ENCODE data around the gene RUNX3.
A peak's percentile ranks its signal among the peaks of the same experiment; 100 is the strongest.

Gene RUNX3

DNA sequence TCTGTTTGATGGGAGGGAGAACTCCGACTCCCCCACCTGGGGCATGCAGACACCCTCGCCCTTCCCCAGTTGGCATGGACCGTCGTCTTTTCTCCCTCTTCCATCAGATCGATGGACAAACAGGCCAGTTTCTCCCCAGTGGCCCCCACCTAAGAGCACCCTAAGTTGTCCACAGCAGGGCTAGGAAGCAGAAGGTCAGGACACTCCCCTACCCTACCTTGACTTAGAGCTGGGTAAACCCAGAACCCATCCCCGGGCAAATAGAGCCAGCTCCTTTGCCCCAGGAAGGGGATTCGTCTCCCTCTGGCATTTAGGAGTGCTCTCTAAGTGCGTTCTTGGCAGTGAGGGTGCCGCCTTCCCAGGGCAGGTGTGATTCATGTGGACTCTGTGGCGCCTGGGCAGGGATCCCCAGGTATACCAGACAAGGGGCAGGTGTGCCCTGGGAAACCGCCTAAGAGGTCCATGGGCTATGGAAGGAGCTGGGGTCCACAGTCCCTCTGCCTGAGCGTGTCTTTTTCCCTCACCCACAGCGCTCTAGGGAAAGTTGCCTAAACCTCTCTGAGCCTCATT, 2.7 kb upstream of the RUNX3 start:
- FAIRE-seq = peak; percentile 27
- no peak for DNase-seq (ENCODE audit: insufficient read length)

DNA sequence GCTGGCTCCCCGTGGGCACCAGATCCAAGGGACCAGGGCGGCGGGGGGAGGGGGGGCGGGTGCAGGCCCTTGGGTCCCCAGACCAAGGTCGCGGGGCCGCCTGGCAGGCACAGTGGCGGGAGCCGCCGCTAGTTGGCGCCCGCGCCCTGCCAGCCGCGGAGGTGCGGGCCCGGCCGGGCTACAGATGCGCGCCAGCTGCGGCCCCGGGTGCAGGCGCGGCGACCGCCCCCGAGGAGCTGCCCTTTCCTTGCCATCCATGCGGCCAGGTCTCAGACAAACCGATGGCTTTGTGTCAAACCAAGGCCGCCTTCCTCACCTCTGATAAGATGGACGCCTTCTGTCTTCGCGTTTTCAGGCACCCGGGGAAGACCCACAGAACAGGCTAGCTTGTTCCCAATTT, 2.2 kb upstream of the RUNX3 start:
- DNase-seq (ENCODE audit: insufficient read length) (peak; percentile 89), FAIRE-seq (peak; percentile 87)
- TF ChIP-seq POLR2A (IDR thresholded peaks at IDR 0.05; ENCODE audit: low read depth, low read length) (no peak), TAF1 (IDR thresholded peaks at IDR 0.05; ENCODE audit: borderline replicate concordance, low read depth, low read length) (no peak)

More for the DNA sequence above, 2.7 kb upstream of the RUNX3 start:
- TF ChIP-seq TAF1 (IDR thresholded peaks at IDR 0.05; ENCODE audit: borderline replicate concordance, low read depth, low read length) = no peak
- no peak for TF ChIP-seq POLR2AphosphoS5 (IDR thresholded peaks at IDR 0.05; ENCODE audit: low read depth, low read length)
- 0 out of 2 replicates have a peak, but pooled peaks have one; percentile 40 for TF ChIP-seq POLR2A (IDR thresholded peaks at IDR 0.05; ENCODE audit: low read depth, low read length)

DNA sequence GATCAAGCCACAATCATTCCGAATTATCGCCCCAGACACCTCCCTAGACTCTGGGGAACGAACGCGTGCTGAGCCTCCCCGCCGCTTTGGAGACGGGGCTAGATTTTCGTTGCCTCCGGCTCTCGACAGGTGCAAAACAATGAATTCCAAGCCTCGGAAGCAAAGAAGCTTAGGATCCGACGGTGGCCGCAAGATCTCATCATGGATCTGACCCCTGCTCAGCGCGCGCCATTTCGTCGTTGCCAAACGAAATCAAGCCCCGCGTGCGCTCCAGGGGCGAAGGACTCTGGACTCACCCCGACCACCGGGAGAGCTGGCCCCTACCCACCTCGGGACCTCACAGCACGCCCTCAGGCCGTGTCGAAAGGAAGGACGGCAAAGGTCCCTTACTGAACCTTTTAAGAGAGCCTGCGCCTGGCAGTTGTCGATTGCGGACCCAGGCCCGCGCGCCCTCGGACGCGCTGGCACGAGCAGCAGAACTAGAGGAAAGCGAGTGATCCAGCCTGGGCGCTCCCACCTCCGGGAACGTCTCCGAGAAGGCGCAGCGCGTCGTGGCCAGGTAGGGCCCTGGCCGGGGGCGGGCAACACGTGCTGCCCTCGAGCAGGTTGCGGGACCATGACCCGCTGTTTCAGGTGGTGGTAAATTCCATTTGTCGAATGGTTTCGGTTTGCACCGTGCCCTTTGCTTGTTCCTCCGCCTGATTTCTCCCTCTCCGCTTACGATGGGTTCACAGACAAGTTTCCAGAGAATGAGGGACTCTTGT, 1.6 kb upstream of the RUNX3 start:
- no peak; the same call in 1 of the 2 replicates for TF ChIP-seq POLR2AphosphoS5 (IDR thresholded peaks at IDR 0.05; ENCODE audit: low read depth, low read length)
- TF ChIP-seq POLR2A (IDR thresholded peaks at IDR 0.05; ENCODE audit: low read depth, low read length) = peak; percentile 37; the same call in 1 of the 2 replicates
- no peak for TF ChIP-seq TAF1 (IDR thresholded peaks at IDR 0.05; ENCODE audit: borderline replicate concordance, low read depth, low read length)
- no peak for DNase-seq (ENCODE audit: insufficient read length)
- FAIRE-seq = no peak

DNA sequence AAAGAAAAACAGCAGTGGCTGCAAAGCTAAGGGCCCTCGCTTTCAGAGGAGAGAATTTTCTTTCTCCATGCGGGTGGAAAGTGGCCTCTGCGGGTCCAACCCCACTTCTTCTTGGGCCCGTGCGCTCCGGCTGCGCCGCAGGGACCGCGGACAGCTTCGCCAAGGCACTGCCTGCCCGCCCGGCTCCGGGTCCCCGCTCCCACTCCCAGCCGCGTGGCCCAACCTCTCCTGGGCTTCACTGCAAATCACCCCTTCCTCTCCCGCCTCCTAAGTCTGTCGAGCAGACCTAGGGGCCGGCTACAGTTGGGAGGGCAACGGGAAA, 1.0 kb upstream of the RUNX3 start:
- no peak for FAIRE-seq
- no peak for DNase-seq (ENCODE audit: insufficient read length)
- TF ChIP-seq POLR2AphosphoS5 (IDR thresholded peaks at IDR 0.05; ENCODE audit: low read depth, low read length) (no peak), POLR2A (IDR thresholded peaks at IDR 0.05; ENCODE audit: low read depth, low read length) (no peak), TAF1 (IDR thresholded peaks at IDR 0.05; ENCODE audit: borderline replicate concordance, low read depth, low read length) (no peak)

DNA sequence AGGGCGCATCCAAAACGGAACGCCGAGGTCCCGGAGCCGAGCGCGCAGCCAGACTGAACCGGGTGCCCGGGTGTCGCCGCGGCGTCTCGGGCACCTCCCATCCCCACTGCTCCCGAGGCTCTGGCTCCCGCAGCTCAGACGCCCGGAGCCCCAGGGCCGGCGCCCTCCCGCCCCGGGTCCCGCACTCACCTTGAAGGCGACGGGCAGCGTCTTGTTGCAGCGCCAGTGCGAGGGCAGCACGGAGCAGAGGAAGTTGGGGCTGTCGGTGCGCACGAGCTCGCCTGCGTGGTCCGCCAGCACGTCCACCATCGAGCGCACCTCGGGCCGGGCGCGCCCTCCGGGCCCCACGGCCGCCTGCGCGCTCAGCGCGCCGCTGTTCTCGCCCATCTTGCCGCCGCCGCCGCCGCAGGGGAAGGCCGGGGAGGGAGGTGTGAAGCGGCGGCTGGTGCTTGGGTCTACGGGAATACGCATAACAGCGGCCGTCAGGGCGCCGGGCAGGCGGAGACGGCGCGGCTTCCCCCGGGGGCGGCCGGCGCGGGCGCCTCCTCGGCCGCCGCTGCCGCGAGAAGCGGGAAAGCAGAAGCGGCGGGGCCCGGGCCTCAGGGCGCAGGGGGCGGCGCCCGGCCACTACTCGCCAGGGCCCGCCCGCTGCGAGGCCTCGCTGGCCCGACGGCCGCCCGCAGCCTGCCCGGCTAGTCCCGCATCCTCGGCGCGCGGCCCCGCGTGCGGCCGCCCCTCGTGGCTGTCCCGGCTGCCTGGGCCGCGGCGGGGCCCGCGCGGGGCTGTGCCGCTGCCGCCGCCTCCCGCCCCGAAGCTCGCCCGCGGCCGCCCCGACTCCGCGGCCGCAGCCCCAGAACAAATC, 447 bp downstream of the RUNX3 start:
- TF ChIP-seq POLR2A (IDR thresholded peaks at IDR 0.05; ENCODE audit: low read depth, low read length) (peak; percentile 31; the same call in 1 of the 2 replicates), TAF1 (IDR thresholded peaks at IDR 0.05; ENCODE audit: borderline replicate concordance, low read depth, low read length) (no peak), POLR2AphosphoS5 (IDR thresholded peaks at IDR 0.05; ENCODE audit: low read depth, low read length) (peak; percentile 39; the same call in 1 of the 2 replicates)
- DNase-seq (ENCODE audit: insufficient read length) = no peak
- FAIRE-seq = peak; percentile 89

DNA sequence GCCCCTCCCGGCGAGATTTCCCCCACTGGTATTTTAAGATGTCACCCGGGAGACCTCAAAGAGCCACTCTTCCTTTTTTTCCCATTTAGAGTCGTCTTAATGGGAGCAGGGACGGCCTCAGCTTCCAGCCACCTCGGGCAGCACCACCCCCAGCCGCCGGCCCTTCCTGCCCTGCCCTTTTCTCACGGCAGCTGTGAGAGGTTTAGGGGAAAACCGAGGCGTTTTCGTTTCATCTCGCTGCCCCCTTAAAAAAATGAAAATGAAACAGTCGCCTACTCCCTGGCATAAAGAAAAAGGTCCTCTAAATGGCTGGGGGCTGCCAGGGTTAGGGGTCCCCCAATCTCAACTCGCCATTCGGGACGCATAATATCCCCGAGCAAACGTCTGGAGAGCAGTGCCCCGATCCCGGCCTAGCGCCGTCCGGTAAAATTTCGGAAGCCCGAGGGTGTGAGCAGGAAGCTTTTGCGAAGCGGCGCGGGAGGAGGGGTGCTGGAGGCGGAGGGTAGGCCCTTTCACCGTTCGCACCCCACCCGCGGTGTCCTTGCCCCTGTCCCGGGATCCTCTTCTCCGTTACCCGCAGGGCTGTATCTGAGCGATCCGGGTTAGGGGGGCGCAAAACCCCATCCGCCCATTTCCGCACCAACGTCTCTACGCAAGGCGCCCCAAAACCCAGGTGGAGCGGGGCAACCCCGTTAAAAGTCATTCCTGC, 1.2 kb downstream of the RUNX3 start:
- DNase-seq (ENCODE audit: insufficient read length) = no peak
- FAIRE-seq = peak; percentile 91
- peak; percentile 44; the same call in 1 of the 2 replicates for TF ChIP-seq TAF1 (IDR thresholded peaks at IDR 0.05; ENCODE audit: borderline replicate concordance, low read depth, low read length)
- peak; percentile 27; the same call in 1 of the 2 replicates for TF ChIP-seq POLR2AphosphoS5 (IDR thresholded peaks at IDR 0.05; ENCODE audit: low read depth, low read length)
- peak; percentile 26; the same call in 1 of the 2 replicates for TF ChIP-seq POLR2A (IDR thresholded peaks at IDR 0.05; ENCODE audit: low read depth, low read length)

DNA sequence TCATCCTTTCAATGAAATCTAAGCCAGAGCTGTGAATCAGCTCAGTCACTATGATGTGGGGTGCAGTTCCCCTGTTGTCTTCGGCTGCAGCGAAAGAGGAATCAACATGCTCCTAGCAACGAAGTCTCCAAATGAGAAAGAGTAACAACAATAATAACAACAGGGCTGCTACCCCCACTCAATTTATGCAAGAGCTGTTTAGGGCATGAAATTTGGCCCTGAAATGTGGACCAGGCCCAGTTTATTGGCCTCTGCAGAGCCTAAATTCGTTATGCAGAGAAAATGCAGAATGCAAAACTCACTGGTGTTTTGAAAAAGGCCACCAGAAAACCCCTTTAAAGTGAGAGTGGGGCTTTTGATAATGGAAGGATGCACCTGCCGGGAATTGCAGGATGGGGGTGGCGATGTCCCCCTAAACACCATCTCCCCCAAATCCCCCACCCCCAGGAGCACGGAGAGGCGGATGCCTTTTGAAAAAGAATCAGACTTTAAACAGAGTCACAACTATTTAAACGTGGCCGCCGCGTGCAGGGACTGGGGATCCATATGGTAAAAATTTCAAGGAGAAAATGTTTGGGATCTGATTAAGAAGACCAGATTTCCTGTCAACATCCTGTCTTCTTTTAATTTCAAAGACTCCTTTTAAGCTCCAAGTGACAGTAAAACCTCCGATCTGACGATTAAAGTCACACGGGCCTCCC, 1.9 kb downstream of the RUNX3 start:
- TF ChIP-seq POLR2AphosphoS5 (IDR thresholded peaks at IDR 0.05; ENCODE audit: low read depth, low read length) = no peak
- no peak for DNase-seq (ENCODE audit: insufficient read length)
- FAIRE-seq = peak; percentile 92

DNA sequence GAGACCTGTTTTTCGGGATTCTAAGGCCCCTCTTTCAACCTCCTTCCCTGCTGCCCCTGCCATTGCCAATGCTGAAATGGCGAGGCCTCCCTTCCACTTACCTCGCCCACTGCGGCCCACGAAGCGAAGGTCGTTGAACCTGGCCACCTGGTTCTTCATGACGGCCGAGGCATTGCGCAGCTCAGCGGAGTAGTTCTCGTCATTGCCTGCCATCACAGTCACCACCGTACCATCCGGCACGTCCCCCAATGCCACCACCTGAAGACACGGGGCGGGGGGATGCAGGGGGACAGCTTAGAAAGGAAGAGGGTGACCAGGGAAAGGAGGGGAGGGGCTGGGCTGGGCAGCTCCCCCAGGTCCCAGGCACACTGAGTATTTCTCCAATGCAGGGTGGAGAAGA, 2.6 kb downstream of the RUNX3 start:
- FAIRE-seq (no peak), DNase-seq (ENCODE audit: insufficient read length) (no peak)
- TF ChIP-seq POLR2A (IDR thresholded peaks at IDR 0.05; ENCODE audit: low read depth, low read length) = no peak; the same call in 1 of the 2 replicates
- no peak; the same call in 1 of the 2 replicates for TF ChIP-seq POLR2AphosphoS5 (IDR thresholded peaks at IDR 0.05; ENCODE audit: low read depth, low read length)
- no peak for TF ChIP-seq TAF1 (IDR thresholded peaks at IDR 0.05; ENCODE audit: borderline replicate concordance, low read depth, low read length)

DNA sequence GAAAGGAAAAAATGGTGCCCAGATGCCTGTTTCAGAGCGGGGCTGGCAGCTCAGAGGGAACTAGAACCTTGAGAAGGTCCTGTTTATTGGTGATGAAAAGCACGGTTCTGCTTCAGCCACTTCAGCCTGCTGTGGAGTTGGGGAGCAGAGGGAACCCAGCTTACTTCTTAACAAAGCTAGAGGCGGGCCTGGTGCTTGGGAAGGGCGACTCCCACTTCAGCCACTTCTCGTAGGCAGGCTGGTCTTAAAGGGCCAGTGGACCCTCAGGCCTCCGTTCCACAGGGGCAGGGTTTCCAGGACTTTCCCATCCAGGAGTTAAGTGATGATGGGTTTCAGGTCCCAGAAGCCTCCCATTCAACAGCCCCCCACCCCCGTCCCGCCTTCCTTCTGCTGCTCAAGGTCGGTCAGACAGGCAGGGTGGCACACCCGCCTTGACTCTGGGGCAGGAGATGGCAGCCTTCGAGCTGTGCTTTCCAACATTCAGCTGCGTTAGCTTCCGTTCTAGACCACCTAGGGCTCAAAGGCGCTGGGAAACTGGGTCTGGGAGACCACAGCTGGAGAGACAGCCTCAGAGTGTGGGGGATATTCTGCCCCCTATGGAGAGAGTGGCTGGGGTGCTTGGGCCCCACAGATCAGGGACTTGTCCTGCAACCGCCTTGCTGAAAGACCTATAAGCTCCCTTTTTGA, 3.4 kb downstream of the RUNX3 start:
- FAIRE-seq (peak; percentile 95), DNase-seq (ENCODE audit: insufficient read length) (no peak)
- TF ChIP-seq POLR2A (IDR thresholded peaks at IDR 0.05; ENCODE audit: low read depth, low read length) = peak; percentile 4; the same call in 1 of the 2 replicates
- no peak; the same call in 1 of the 2 replicates for TF ChIP-seq POLR2AphosphoS5 (IDR thresholded peaks at IDR 0.05; ENCODE audit: low read depth, low read length)

DNA sequence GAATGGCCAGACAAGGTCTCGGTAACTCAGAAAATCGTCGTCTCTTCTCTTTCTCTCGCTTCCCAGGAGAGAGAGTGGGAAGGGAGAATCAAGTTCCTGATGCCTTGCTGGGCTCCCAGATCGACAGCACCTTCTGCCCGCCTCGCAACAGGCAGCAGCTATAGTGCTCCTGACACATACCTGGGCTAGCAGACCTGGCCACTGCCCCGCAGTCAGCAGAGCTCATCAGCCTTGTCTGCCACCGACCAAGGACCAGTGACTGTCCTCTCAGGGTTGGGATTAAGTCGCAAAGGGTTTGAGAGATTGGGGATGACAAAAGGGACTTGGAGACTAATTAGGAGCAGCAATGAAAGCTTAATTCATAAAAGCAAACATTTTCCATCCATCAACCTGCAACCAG, 4.1 kb downstream of the RUNX3 start:
- no peak for DNase-seq (ENCODE audit: insufficient read length)
- FAIRE-seq = no peak
- TF ChIP-seq POLR2A (IDR thresholded peaks at IDR 0.05; ENCODE audit: low read depth, low read length) = 0 out of 2 replicates have a peak, but pooled peaks have one; percentile 5
- no peak for TF ChIP-seq TAF1 (IDR thresholded peaks at IDR 0.05; ENCODE audit: borderline replicate concordance, low read depth, low read length)

All from GM12892 (cell line).